Left lung (tissue), 10 donors: ENCODE results near the gene MIS18A. TPM values are rescaled to one million over a fixed set of nuclear protein-coding genes. Genes with fewer than 3 reads are reported as not detected.

Source experiments
- ATAC-seq: fragments of 200-7000 bp; cut with Tn5 transposase; one replicate; pipeline ENCODE4 v1.9.1; 2020; ENCODE audit warnings: moderate library complexity
- DNase-seq, 4 donors: peaks; one replicate each; pipeline ENCODE4 v3.0.0-alpha.2; 2013 to 2020
- H3K27ac ChIP-seq, 2 donors: fragments of 200-600 bp; sonication (generic) in 1 of 2; one replicate each; pipeline versions ENCODE4 v1.5.0 to v1.8.0; 2020 to 2021
- H3K27me3 ChIP-seq, 2 donors: fragments of 200-600 bp; sonication (generic) in 1 of 2; one replicate each; pipeline versions ENCODE4 v1.5.0 to v1.8.0; 2020 to 2021
- H3K36me3 ChIP-seq, 2 donors: fragments of 200-600 bp; sonication (generic) in 1 of 2; one replicate each; pipeline versions ENCODE4 v1.5.0 to v1.8.0; 2020 to 2021
- H3K4me1 ChIP-seq, 2 donors: fragments of 200-600 bp; one replicate each; pipeline ENCODE4 v1.8.0; 2021
- H3K4me3 ChIP-seq, 2 donors: fragments of 200-600 bp; sonication (generic) in 1 of 2; one replicate each; pipeline versions ENCODE4 v1.5.0 to v1.8.0; 2020 to 2021; ENCODE audit warnings: mild to moderate bottlenecking in 1 of 2
- H3K9me3 ChIP-seq, 2 donors: fragments of 200-600 bp; sonication (generic) in 1 of 2; one replicate each; pipeline versions ENCODE4 v1.5.0 to v1.8.0; 2020 to 2021
- intact Hi-C, 2 donors: fragments of 100-400 bp; cut with DNase I; formaldehyde crosslinking; loops; one replicate each; pipeline versions ENCODE4 v1.11.2 to v1.14.2; 2022
- polyA plus RNA-seq, 6 donors: library from polyadenylated mRNA; unstranded; fragments of 120-200 nt; gene quantifications; one replicate each; pipeline ENCODE4 v1.2.1, GENCODE V29; 2013; ENCODE audit not compliant: insufficient read length in 6 of 6
- total RNA-seq, 2 donors: library from RNA; stranded (reverse); fragmentation: NEBNext Ultra II Directional; extraction: Animal tissue kit (Norgen Biotek cat#: 25700); gene quantifications; one replicate each; pipeline ENCODE4 v1.2.1, GENCODE V29; 2021
- TF ChIP-seq, protein P1 (sequence below), 2 donors: fragments of 200-600 bp; sonication (generic) in 1 of 2; IDR thresholded peaks; one replicate each; pipeline versions ENCODE4 v1.5.0 to v1.8.0; 2021; ENCODE audit warnings: antibody characterized with exemption in 2 of 2
- donor health status: DM: no; HTN: yes; CAD: no.
- donor health status: DM: no; HTN: no; CAD: no.

MIS18A gene
- total and polyA plus RNA-seq, 8 donors = 7.0 to 24.0 (median 20.0) TPM

- H3K27me3 ChIP-seq = no peaks in the 10 kb centered on the region
- H3K36me3 ChIP-seq = no peaks in the 10 kb centered on the region
- H3K9me3 ChIP-seq = no peaks in the 10 kb centered on the region
- intact Hi-C loops = no loop called here
- H3K4me3 ChIP-seq = no peak overlapping the region
- ATAC-seq (no peak), DNase-seq (no peak)
- H3K4me1 ChIP-seq = no peaks in the 10 kb centered on the region
- no peak overlapping the region for H3K27ac ChIP-seq
- TF ChIP-seq, protein P1, sequence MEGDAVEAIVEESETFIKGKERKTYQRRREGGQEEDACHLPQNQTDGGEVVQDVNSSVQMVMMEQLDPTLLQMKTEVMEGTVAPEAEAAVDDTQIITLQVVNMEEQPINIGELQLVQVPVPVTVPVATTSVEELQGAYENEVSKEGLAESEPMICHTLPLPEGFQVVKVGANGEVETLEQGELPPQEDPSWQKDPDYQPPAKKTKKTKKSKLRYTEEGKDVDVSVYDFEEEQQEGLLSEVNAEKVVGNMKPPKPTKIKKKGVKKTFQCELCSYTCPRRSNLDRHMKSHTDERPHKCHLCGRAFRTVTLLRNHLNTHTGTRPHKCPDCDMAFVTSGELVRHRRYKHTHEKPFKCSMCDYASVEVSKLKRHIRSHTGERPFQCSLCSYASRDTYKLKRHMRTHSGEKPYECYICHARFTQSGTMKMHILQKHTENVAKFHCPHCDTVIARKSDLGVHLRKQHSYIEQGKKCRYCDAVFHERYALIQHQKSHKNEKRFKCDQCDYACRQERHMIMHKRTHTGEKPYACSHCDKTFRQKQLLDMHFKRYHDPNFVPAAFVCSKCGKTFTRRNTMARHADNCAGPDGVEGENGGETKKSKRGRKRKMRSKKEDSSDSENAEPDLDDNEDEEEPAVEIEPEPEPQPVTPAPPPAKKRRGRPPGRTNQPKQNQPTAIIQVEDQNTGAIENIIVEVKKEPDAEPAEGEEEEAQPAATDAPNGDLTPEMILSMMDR (IDR thresholded peaks at IDR 0.05) = no peak
Observed at GRCh38 chr21:32297449-32297848, 18.6 kb upstream of the MIS18A start.

DNA sequence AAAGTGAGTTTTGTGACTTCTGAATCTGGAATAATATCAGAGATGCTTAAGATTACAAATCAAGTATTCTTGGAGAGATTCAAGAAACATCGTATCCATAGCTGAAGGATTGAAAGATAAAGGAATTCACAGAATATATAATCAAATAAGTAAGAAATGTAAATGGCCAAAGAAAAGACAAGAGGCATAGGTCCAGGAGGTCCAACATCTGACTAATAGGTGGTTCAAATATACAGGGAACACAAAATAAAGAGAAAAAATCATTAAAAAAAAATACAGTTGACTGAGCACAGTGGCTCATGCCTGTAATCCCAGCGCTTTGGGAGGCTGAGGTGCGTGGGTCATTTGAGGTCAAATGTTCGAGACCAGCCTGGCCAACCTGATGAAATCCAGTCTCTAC, 6.6 kb upstream of the MIS18A start:
- no peaks in the 10 kb centered on the region for H3K36me3 ChIP-seq
- ATAC-seq = no peak

DNA sequence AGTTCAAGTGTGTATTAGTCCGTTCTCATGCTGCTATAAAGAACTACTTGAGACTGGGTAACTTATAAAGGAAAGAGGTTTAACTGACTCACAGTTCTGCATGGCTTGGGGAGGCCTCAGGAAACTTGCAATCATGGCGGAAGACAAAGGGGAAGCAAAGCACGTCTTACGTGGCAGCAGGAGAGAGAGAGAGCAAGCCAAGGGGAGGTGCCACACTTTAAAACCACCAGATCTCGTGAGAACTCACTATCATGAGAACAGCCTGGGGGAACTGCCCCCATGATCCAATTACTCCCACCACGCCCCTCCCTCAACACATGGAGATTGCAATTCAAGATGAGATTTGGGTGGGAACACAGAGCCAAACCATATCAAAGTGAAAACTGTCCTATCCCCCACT, 4.1 kb upstream of the MIS18A start:
- Histone ChIP-seq H3K9me3 (no peaks in the 10 kb centered on the region), H3K4me1 (peaks cover 5 to 15% of the 10 kb centered on the region in 2 donors), H3K36me3 (no peaks in the 10 kb centered on the region), H3K4me3 (no peak overlapping the region), H3K27me3 (no peaks in the 10 kb centered on the region), H3K27ac (no peak overlapping the region)
- TF ChIP-seq, protein P1 (IDR thresholded peaks at IDR 0.05) = no peak
- DNase-seq = no peak
- no peak for ATAC-seq
- intact Hi-C loops = no loop called here

More for the DNA sequence above, 6.6 kb upstream of the MIS18A start:
- Histone ChIP-seq H3K27me3 (no peaks in the 10 kb centered on the region), H3K9me3 (no peaks in the 10 kb centered on the region), H3K4me1 (no peaks in the 10 kb centered on the region), H3K27ac (no peak overlapping the region), H3K4me3 (no peak overlapping the region)
- intact Hi-C loops = no loop called here
- no peak for DNase-seq
- TF ChIP-seq, protein P1 (IDR thresholded peaks at IDR 0.05) = no peak

- DNase-seq (no peak), ATAC-seq (no peak)
- no peak overlapping the region for H3K4me3 ChIP-seq
- no peaks in the 10 kb centered on the region for H3K36me3 ChIP-seq
- peaks cover 8 to 23% of the 10 kb centered on the region in 2 donors for H3K4me1 ChIP-seq
- H3K27me3 ChIP-seq = no peaks in the 10 kb centered on the region
- intact Hi-C loops = no loop called here
- TF ChIP-seq, protein P1 (IDR thresholded peaks at IDR 0.05) = no peak
- no peak overlapping the region for H3K27ac ChIP-seq
- no peaks in the 10 kb centered on the region for H3K9me3 ChIP-seq
Observed at GRCh38 chr21:32281531-32281930, 2.7 kb upstream of the MIS18A start.

- ATAC-seq = no peak
- Histone ChIP-seq H3K36me3 (peaks cover 0 to 3% of the 10 kb centered on the region in 2 donors), H3K27me3 (no peaks in the 10 kb centered on the region), H3K9me3 (no peaks in the 10 kb centered on the region), H3K27ac (peak overlapping the region; percentile 22 to 64), H3K4me3 (peak overlapping the region; percentile 84 to 88), H3K4me1 (peaks cover 8 to 23% of the 10 kb centered on the region in 2 donors)
- no peak for DNase-seq
- TF ChIP-seq, protein P1 (IDR thresholded peaks at IDR 0.05) = no peak
- intact Hi-C loops = no loop called here
Observed at GRCh38 chr21:32279377-32279680, 480 bp upstream of the MIS18A start.
